Measurements from ENCODE around the gene HSD3B7.
A peak's percentile ranks its signal among the peaks of the same experiment; 100 is the strongest.
"Not testable (repeated sequence)": the region's sequence is repeated elsewhere in the genome, so short reads cannot be mapped to it uniquely, and the experiment has no call there.

Gene HSD3B7

DNA sequence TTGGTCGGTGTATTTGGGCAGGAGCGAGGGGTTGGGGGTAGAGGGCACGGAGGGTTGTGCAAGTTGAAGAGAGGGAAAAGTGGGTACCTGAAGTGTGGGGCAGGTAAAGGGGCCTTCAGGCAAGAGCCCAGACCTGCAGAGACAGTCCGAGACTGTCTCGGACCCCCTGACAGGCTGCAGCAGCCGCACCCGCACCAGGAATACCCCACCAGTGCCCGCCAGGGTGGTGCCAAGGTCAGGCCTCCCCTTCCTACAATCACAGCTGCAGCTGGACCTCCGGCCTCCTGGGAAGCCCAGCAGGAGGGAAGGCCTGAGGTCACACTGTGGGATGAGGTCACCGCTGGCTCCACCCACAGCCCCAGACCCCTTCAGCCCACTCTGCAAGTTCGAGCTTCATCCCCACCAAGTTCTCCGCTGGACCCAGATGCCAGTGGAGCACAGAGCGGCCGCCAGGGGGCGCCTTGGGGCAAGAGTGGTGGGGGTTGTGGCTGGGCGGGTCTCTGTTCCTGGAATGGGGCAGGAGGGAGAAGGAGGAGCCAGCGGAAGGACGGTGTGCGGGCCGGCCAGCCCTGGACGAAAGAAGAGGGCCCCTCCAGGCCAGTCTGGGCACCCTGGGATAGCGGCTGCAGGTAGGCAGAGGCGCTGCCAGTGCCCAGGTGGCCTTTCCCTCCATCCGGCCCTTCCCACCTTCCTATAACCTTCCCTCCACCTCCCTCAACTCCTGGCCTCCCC lies at the start of gene HSD3B7:
Gene HSD3B7, plus strand, starts transcription at position 539 of the 732 bp plus-strand sequence. CDS start 452 bp downstream, outside the sequence.
- peak; percentile 25 for DNase-seq

- no peak for DNase-seq
Observed at GRCh38 chr16:30937692-30938091, 47.3 kb upstream of the HSD3B7 start.

GRCh38 chr16:30939571-30939970 lies 45.4 kb upstream of the HSD3B7 start:
- not testable (repeated sequence) for DNase-seq

- no peak for DNase-seq
Observed at GRCh38 chr16:30941600-30942425, 43.2 kb upstream of the HSD3B7 start.

- DNase-seq = no peak
Observed at GRCh38 chr16:30942426-30942806, 42.6 kb upstream of the HSD3B7 start.

- no peak for DNase-seq
Observed at GRCh38 chr16:30944352-30944751, 40.7 kb upstream of the HSD3B7 start.

DNA sequence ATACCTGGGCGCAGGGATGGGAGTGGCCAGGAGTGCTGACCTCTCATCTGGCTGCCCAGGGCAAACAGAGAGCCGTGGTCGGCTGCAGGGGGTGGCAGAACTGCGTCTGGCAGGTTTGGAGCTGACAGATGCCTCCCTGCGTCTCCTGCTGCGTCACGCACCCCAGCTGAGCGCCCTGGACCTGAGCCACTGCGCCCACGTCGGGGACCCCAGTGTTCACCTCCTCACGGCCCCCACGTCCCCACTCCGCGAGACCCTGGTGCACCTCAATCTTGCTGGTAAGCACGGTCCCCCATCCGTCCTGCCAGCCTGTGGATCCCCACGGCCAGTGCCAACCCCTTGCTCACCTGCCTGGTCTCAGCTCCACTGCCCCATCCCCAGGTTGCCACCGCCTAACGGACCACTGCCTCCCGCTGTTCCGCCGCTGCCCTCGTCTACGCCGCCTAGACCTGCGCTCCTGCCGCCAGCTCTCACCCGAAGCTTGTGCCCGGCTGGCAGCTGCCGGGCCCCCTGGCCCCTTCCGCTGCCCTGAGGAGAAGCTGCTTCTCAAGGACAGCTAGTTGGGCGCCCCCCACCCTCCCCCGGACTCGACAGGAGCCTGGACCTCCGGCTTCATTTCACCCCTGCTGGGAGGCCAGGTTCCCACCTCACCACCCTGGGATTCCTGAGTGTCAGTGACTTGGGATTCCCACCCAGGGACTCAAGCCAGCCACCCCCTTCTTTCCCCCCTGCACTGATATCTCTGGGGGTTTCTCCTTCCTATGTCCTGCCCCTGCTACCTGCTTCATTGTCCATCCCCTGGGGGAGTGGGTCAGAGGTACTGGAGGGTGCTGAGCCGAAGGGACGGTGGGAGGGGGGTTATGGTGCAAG lies 38.1 kb upstream of the HSD3B7 start:
- no peak for DNase-seq

DNA sequence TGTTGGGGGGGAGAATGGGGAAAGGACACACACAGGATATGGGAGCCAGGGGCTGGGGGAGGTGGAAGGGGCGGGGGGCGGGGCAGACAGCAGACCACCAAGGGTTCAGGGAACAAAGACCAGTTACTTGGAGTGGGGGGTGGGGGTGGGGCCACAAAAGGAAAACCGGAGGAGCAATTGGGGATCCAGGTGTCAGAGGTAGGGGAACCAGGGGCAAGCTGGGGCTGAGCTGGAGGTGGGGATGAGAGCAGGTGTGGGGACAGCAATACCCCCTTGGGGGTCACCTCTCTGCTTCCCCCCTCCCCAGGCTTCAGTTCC lies 37.5 kb upstream of the HSD3B7 start:
- no peak for DNase-seq

- DNase-seq = peak; percentile 87
Observed at GRCh38 chr16:30947859-30948666, 36.9 kb upstream of the HSD3B7 start.

GRCh38 chr16:30948667-30949649 lies 36.0 kb upstream of the HSD3B7 start, which contains the start of gene ORAI3:
Gene ORAI3 (plus strand): TSS chr16:30949068. CDS start chr16:30949290, 222 bp downstream.
- DNase-seq = no peak

DNA sequence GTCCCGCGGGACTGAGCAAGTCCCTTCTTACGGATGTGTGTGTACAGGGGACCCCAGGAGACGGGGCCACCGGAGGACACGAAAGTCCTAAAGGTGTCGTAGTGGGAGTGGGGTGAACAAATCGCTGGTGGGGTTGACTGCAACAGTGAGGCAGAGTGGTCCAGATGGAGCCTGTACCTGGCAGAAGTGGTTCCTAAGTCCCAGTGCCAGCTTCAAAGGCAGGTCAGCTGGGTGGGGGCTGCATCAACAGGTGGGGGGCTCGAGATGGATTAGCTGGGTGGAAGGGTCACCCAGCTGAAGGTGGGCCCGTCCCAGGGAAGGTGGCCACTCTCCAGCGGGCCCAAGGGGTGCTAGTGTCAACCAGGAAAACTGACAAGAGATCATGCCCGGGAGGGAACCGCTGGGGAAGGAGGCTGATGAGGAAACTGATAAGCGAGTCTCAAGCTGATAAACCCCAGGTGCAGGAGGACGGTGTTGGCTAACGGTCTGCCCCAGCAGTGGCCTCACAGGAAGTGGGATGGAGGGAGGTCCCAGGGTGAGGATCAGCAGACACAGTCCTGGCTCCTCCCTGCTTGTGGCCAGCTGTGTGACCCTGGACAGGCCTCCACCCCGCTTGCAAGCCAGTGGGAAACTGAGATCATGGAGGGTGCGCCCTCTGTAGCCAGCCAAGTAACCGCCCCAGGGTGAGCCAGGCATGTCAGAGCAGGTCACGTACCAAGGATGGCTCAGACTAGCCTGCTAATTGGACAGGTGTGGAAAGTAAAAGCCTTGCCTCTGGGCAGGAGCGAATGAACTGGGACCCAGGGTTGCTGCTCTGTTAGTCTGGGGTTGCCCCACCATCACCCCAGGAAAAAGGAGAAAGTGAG lies 35.1 kb upstream of the HSD3B7 start:
- DNase-seq = no peak

DNA sequence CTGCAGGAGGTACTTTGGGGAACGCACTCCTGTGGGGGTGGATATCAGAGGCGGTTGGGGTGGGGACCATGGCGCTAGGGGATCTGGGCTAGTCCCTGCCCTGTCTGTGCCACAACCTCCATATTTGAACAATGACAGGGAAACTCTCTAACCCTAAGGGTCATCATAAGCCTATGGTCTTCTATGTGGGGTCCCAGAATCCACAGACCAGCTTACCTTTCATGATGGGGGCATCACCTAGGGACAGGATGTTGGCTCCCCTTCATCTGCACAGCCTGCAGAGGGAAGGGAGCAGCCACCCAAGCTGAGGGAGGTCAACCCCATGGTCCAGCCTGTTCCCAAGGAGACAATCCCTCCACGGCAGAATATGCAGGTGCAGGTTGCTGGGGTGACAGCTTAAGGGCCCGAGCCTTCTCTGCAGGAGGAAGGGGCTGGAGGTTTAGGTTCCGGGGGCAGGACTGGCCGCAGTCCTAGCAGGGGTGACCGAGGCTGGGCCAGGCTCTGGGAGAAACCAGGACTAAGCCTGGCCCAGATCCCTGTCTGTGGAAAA lies 34.4 kb upstream of the HSD3B7 start:
- DNase-seq = no peak

- no peak for DNase-seq
Observed at GRCh38 chr16:30951193-30951592, 33.8 kb upstream of the HSD3B7 start.

DNA sequence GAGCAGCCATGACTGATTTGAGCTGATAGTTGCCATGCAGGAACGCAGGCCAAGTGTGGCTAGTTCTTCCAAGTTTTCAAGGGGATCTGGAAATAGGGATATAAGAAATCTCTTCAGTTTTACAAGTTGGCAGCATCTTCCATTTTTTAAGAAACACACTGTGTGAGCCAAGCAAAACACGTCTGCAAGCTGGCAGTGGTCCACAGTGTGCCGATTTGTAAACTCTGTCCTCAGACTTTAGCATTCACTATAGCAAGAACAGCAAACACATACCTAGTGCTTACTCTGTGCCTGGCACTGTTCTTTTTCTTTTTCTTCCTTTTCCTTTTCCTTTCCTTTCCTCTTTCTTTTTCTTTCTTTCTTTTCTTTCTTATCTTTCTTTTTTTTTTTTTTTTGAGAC lies 33.3 kb upstream of the HSD3B7 start:
- no peak for DNase-seq

DNA sequence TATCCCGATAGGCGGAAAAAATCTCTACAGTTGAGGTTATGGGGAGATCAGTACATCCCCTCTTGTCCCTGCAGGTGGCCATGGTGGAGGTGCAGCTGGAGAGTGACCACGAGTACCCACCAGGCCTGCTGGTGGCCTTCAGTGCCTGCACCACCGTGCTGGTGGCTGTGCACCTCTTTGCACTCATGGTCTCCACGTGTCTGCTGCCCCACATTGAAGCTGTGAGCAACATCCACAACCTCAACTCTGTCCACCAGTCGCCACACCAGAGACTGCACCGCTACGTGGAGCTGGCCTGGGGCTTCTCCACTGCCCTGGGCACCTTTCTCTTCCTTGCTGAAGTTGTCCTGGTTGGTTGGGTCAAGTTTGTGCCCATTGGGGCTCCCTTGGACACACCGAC lies 31.9 kb upstream of the HSD3B7 start:
- DNase-seq = no peak

GRCh38 chr16:30953511-30954124 lies 31.4 kb upstream of the HSD3B7 start:
- peak; percentile 32 for DNase-seq

- DNase-seq = no peak
Observed at GRCh38 chr16:30954993-30955392, 30.0 kb upstream of the HSD3B7 start.

DNA sequence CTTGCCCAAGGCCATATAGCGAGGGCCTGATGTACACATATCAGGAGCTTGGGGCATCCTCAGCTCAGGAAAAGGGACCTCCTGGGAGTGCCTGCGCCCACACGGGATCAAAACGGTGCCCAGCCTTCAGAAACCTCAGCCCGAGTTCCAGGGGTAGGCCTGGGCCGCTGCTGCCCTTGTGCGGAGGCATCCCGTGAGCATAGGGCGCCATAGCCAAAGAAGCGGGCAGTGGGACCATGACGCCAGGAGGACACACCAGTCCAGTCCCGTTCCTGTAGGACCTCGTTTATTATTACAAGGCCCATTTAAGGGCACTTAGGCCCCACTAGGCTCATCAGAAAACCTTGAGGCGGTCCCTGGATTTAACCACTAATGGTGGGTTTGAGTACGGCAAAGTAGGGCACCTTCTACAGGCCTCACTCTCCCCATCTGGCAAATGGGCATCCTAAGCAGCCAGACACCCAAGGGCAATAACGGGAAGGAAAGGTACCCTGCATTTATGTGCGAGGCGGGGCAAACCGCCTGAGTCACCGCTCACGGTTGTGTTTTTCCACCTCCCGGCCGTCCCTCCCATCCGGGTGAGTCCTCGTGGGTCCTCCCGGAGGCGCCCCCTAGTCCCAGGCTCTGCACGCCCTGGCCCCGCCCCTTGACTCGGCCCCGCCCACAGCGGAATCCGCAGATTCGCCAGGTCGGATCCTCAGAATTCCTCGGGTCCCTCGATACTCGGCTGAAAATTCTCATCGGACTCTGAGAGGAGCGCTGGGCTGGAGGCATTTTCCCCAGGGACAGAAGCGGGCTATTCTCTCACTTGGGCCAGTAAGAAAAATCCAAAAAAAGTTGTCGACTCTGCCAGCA lies 28.2 kb upstream of the HSD3B7 start:
- DNase-seq = peak; percentile 46

Data from NCI-H524 treated with DMSO at 0.1 percent for 48 hours (cell line).